T-helper 2 cell treated with Interferon-gamma antibody and Interleukin-4, amounts not matched to agents 5 μg/mL and 100 μg/mL, for 36 hours (primary cell): ENCODE results near the gene EEF1AKMT2.

Source experiments
- DNase-seq: peaks from one replicate; pipeline ENCODE4 v3.0.0; 2021; ENCODE audit warnings: low spot score
- H3K27ac Mint-ChIP-seq: one replicate; pipeline ENCODE4 v1.8.0; 2021; ENCODE audit warnings: mild to moderate bottlenecking, mixed read lengths
- H3K27me3 Mint-ChIP-seq: one replicate; pipeline ENCODE4 v1.8.0; 2021; ENCODE audit warnings: low read depth, mixed read lengths
- H3K36me3 Mint-ChIP-seq: one replicate; pipeline ENCODE4 v1.8.0; 2021; ENCODE audit warnings: low read depth, mixed read lengths
- H3K4me1 Mint-ChIP-seq: one replicate; pipeline ENCODE4 v1.8.0; 2021; ENCODE audit warnings: low read depth, mixed read lengths
- H3K4me3 Mint-ChIP-seq: one replicate; pipeline ENCODE4 v1.8.0; 2022; ENCODE audit warnings: mild to moderate bottlenecking, moderate library complexity, mixed read lengths
- H3K9me3 Mint-ChIP-seq: one replicate; pipeline ENCODE4 v1.8.0; 2021; ENCODE audit warnings: mixed read lengths

Gene EEF1AKMT2

GRCh38 chr10:124716369-124716768 lies 75.3 kb downstream of the EEF1AKMT2 start:
- H3K27ac Mint-ChIP-seq = peak overlapping the region; percentile 39
- no peak overlapping the region for H3K4me3 Mint-ChIP-seq
- peaks cover 65% of the 10 kb centered on the region for H3K4me1 Mint-ChIP-seq

GRCh38 chr10:124715439-124715838 lies 76.2 kb downstream of the EEF1AKMT2 start:
- H3K9me3 Mint-ChIP-seq = no peaks in the 10 kb centered on the region
- no peak for DNase-seq
- peaks cover 59% of the 10 kb centered on the region for H3K4me1 Mint-ChIP-seq
- H3K27me3 Mint-ChIP-seq = no peaks in the 10 kb centered on the region
- peak overlapping the region; percentile 38 for H3K4me3 Mint-ChIP-seq
- H3K27ac Mint-ChIP-seq = peak overlapping the region; percentile 60
- H3K36me3 Mint-ChIP-seq = peaks cover 22% of the 10 kb centered on the region

More at GRCh38 chr10:124716369-124716768, 75.3 kb downstream of the EEF1AKMT2 start:
- DNase-seq = no peak
- no peaks in the 10 kb centered on the region for H3K27me3 Mint-ChIP-seq
- H3K9me3 Mint-ChIP-seq = no peaks in the 10 kb centered on the region
- peaks cover 22% of the 10 kb centered on the region for H3K36me3 Mint-ChIP-seq

GRCh38 chr10:124713679-124714255 lies 77.9 kb downstream of the EEF1AKMT2 start:
- peak overlapping the region; percentile 15 for H3K27ac Mint-ChIP-seq
- peaks cover 47% of the 10 kb centered on the region for H3K4me1 Mint-ChIP-seq
- no peaks in the 10 kb centered on the region for H3K9me3 Mint-ChIP-seq
- no peaks in the 10 kb centered on the region for H3K27me3 Mint-ChIP-seq
- peaks cover 20% of the 10 kb centered on the region for H3K36me3 Mint-ChIP-seq
- no peak for DNase-seq
- H3K4me3 Mint-ChIP-seq = no peak overlapping the region

- no peaks in the 10 kb centered on the region for H3K9me3 Mint-ChIP-seq
- H3K27me3 Mint-ChIP-seq = no peaks in the 10 kb centered on the region
- no peak overlapping the region for H3K4me3 Mint-ChIP-seq
- H3K27ac Mint-ChIP-seq = no peak overlapping the region
- H3K4me1 Mint-ChIP-seq = peaks cover 43% of the 10 kb centered on the region
- DNase-seq = no peak
- H3K36me3 Mint-ChIP-seq = peaks cover 20% of the 10 kb centered on the region
Measured at GRCh38 chr10:124712704-124713407, 78.8 kb downstream of the EEF1AKMT2 start.

GRCh38 chr10:124711145-124711544 lies 80.5 kb downstream of the EEF1AKMT2 start:
- no peaks in the 10 kb centered on the region for H3K27me3 Mint-ChIP-seq
- no peak overlapping the region for H3K27ac Mint-ChIP-seq
- peaks cover 20% of the 10 kb centered on the region for H3K36me3 Mint-ChIP-seq
- H3K4me1 Mint-ChIP-seq = peaks cover 34% of the 10 kb centered on the region
- no peak for DNase-seq
- no peaks in the 10 kb centered on the region for H3K9me3 Mint-ChIP-seq
- no peak overlapping the region for H3K4me3 Mint-ChIP-seq

GRCh38 chr10:124710266-124710881 lies 81.3 kb downstream of the EEF1AKMT2 start:
- Mint-ChIP-seq H3K9me3 (no peaks in the 10 kb centered on the region), H3K27ac (no peak overlapping the region), H3K27me3 (no peaks in the 10 kb centered on the region), H3K4me3 (no peak overlapping the region), H3K36me3 (peaks cover 24% of the 10 kb centered on the region), H3K4me1 (peaks cover 31% of the 10 kb centered on the region)
- no peak for DNase-seq

- Mint-ChIP-seq H3K27me3 (no peaks in the 10 kb centered on the region), H3K4me3 (no peak overlapping the region), H3K4me1 (peaks cover 30% of the 10 kb centered on the region), H3K27ac (no peak overlapping the region), H3K9me3 (no peaks in the 10 kb centered on the region), H3K36me3 (peaks cover 25% of the 10 kb centered on the region)
- no peak for DNase-seq
Measured at GRCh38 chr10:124709861-124710260, 81.8 kb downstream of the EEF1AKMT2 start.

- peaks cover 36% of the 10 kb centered on the region for H3K4me1 Mint-ChIP-seq
- H3K36me3 Mint-ChIP-seq = peaks cover 28% of the 10 kb centered on the region
- H3K27ac Mint-ChIP-seq = no peak overlapping the region
- no peak overlapping the region for H3K4me3 Mint-ChIP-seq
- no peak for DNase-seq
- no peaks in the 10 kb centered on the region for H3K9me3 Mint-ChIP-seq
- no peaks in the 10 kb centered on the region for H3K27me3 Mint-ChIP-seq
Measured at GRCh38 chr10:124708922-124709520, 82.7 kb downstream of the EEF1AKMT2 start.

- no peak for DNase-seq
- no peaks in the 10 kb centered on the region for H3K27me3 Mint-ChIP-seq
- peaks cover 33% of the 10 kb centered on the region for H3K4me1 Mint-ChIP-seq
- no peaks in the 10 kb centered on the region for H3K9me3 Mint-ChIP-seq
- no peak overlapping the region for H3K4me3 Mint-ChIP-seq
- no peak overlapping the region for H3K27ac Mint-ChIP-seq
- peaks cover 30% of the 10 kb centered on the region for H3K36me3 Mint-ChIP-seq
Measured at GRCh38 chr10:124708246-124708779, 83.4 kb downstream of the EEF1AKMT2 start.
